Suprapubic skin (tissue), 4 donors: ENCODE data around the gene SVEP1. TPM values are rescaled to one million over a fixed set of nuclear protein-coding genes. Genes with fewer than 3 reads are reported as not detected.

ENCODE experiments used
- DNase-seq, 2 donors: peaks; one replicate each; pipeline ENCODE4 v3.0.0-alpha.2; 2019; ENCODE audit warnings: low spot score in 2 of 2
- H3K27ac ChIP-seq: fragments of 200-600 bp; sonication (generic); one replicate; pipeline ENCODE4 v1.5.1; 2019
- H3K27me3 ChIP-seq: fragments of 200-600 bp; sonication (generic); one replicate; pipeline ENCODE4 v1.5.1; 2019
- H3K36me3 ChIP-seq: fragments of 200-600 bp; sonication (generic); one replicate; pipeline ENCODE4 v1.5.1; 2019
- H3K4me1 ChIP-seq: fragments of 200-600 bp; sonication (generic); one replicate; pipeline ENCODE4 v1.5.1; 2019
- H3K4me3 ChIP-seq: fragments of 200-600 bp; sonication (generic); one replicate; pipeline ENCODE4 v1.5.1; 2019; ENCODE audit warnings: mild to moderate bottlenecking
- H3K9me3 ChIP-seq: fragments of 200-600 bp; sonication (generic); one replicate; pipeline ENCODE4 v1.5.1; 2019
- CTCF ChIP-seq, 2 donors: fragments of 200-600 bp in 1 of 2; fragments of 450-650 bp in 1 of 2; sonication (generic) in 1 of 2; IDR thresholded peaks; one replicate each; pipeline ENCODE4 v1.5.1; 2016 to 2019; ENCODE audit warnings: antibody characterized with exemption in 2 of 2, mild to moderate bottlenecking in 1 of 2, moderate library complexity in 1 of 2
- EP300 ChIP-seq: sonication (generic); formaldehyde crosslinking; IDR thresholded peaks from one replicate; pipeline ENCODE4 v1.6.1; 2017; ENCODE audit warnings: antibody characterized with exemption
- POLR2A ChIP-seq, 2 donors: fragments of 450-650 bp; IDR thresholded peaks; one replicate each; pipeline ENCODE4 v1.6.1; 2017; ENCODE audit warnings: antibody characterized with exemption in 2 of 2, mild to moderate bottlenecking in 2 of 2, moderate library complexity in 2 of 2
- POLR2AphosphoS5 ChIP-seq, 3 donors: sonication (generic); formaldehyde crosslinking; IDR thresholded peaks; one replicate each; pipeline ENCODE4 v1.6.1; 2017; ENCODE audit warnings: antibody characterized with exemption in 3 of 3
- WGBS: methylation state at CpG from one replicate; pipeline ENCODE4 v1.1.5; 2018; 5-methylcytosine and 5-hydroxymethylcytosine counted together
- total RNA-seq, 4 donors: library from RNA; depleted of rRNA; stranded (reverse); fragments of >200 nt; gene quantifications; one replicate each; pipeline ENCODE4 v1.1.0, GENCODE V29; 2016

SVEP1 gene
- total RNA-seq, 4 donors from 2014 or later: 5.8 to 15.6 (median 11.2) TPM

GRCh38 chr9:110317911-110318310 lies 261.6 kb downstream of the SVEP1 start:
- Histone ChIP-seq H3K4me1 (no peaks in the 10 kb centered on the region), H3K4me3 (no peak overlapping the region), H3K27ac (no peak overlapping the region), H3K27me3 (no peaks in the 10 kb centered on the region), H3K9me3 (no peaks in the 10 kb centered on the region), H3K36me3 (no peaks in the 10 kb centered on the region)
- 95% methylated on average over 4 of the region's 4 CpGs for WGBS
- TF ChIP-seq POLR2A (IDR thresholded peaks at IDR 0.05) (no peak), CTCF (IDR thresholded peaks at IDR 0.05) (no peak), POLR2AphosphoS5 (IDR thresholded peaks at IDR 0.05) (no peak), EP300 (no peak)
- no peak for DNase-seq

- no peaks in the 10 kb centered on the region for H3K27me3 ChIP-seq
- no peaks in the 10 kb centered on the region for H3K36me3 ChIP-seq
- no peak overlapping the region for H3K4me3 ChIP-seq
- TF ChIP-seq POLR2A (IDR thresholded peaks at IDR 0.05) (no peak), POLR2AphosphoS5 (IDR thresholded peaks at IDR 0.05) (no peak), CTCF (IDR thresholded peaks at IDR 0.05) (no peak), EP300 (no peak)
- no peaks in the 10 kb centered on the region for H3K4me1 ChIP-seq
- H3K9me3 ChIP-seq: no peaks in the 10 kb centered on the region
- H3K27ac ChIP-seq: no peak overlapping the region
- 40% methylated on average over 6 of the region's 6 CpGs for WGBS
- DNase-seq: no peak
Measured at GRCh38 chr9:110316261-110317075, 263.1 kb downstream of the SVEP1 start.

Other genes with a start within 250 kb of the SVEP1 start
- not detected for gene TXNDC8, start 241.9 kb downstream of the SVEP1 start, total RNA-seq
- gene MUSK, start 89.0 kb upstream of the SVEP1 start, total RNA-seq: 1 to 10 TPM in 1 of 4 donors, under 1 TPM in 1, not detected in 2; 0.45 to 1.5 TPM